ENCODE data around the gene MICALL2.

MICALL2 gene

DNA sequence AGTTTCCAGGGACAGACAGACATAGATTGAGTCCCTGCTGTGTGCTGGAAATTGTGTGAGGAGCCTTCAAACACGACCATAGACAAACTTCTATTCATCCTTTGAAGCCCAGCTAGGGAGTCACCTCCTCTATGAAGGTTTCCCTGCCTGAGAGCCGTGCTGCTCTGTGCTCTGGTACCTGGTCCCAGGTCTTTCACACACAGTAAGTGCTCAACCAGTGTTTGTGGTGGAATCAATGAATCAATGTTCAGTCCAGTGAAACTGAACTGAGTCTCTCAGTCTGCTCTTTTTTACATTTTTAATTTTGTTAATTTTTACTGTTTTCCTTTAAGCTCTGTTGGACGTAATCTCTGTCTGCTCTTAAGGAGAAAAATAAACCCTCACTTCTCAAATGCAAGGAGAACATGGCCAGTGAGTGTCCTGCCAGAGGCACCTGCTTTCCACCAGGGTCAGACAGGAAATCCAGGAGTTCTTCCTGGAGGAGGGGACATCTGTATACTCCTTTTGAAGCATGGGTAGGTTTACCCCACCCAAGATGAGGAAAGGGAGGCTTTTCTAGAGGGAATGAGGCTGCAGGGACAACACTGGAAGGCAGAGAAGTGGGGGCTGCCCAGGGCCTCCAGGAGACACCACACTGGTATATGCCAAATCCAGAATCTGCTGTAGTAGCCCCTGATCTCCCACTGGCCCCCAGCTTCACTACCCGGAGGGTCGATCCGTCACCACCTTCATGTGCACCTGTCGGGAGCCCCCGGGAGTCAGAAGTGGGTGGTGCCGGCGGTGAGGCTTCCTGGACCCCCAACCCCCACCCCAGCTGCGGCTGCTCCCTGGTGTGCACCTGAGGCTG lies 56.3 kb downstream of the MICALL2 start:
- Histone ChIP-seq H3K9me3 (ENCODE audit: control insufficient read depth, insufficient read depth, low read length) (no peaks in the 10 kb centered on the region), H3K36me3 (ENCODE audit: control insufficient read depth, low read length) (no peaks in the 10 kb centered on the region), H3F3A (ENCODE audit: control insufficient read depth, insufficient read depth) (no peaks in the 10 kb centered on the region), H3K4me1 (ENCODE audit: control insufficient read depth, low read length) (no peaks in the 10 kb centered on the region), H3K4me3 (ENCODE audit: low read length) (no peak overlapping the region), H3K27me3 (ENCODE audit: control insufficient read depth, low read length) (peaks cover 23% of the 10 kb centered on the region), H3K4me2 (ENCODE audit: low read length) (no peak overlapping the region), H3K27ac (ENCODE audit: low read depth, low read length) (no peak overlapping the region), H3K79me2 (ENCODE audit: control insufficient read depth, low read length) (no peaks in the 10 kb centered on the region), H3K9me2 (replicated peaks; ENCODE audit: control insufficient read depth, low read length) (no peaks in the 10 kb centered on the region), H4K20me1 (ENCODE audit: control insufficient read depth, insufficient read depth, low read depth, low read length) (no peaks in the 10 kb centered on the region)
- TF ChIP-seq, protein P1, sequence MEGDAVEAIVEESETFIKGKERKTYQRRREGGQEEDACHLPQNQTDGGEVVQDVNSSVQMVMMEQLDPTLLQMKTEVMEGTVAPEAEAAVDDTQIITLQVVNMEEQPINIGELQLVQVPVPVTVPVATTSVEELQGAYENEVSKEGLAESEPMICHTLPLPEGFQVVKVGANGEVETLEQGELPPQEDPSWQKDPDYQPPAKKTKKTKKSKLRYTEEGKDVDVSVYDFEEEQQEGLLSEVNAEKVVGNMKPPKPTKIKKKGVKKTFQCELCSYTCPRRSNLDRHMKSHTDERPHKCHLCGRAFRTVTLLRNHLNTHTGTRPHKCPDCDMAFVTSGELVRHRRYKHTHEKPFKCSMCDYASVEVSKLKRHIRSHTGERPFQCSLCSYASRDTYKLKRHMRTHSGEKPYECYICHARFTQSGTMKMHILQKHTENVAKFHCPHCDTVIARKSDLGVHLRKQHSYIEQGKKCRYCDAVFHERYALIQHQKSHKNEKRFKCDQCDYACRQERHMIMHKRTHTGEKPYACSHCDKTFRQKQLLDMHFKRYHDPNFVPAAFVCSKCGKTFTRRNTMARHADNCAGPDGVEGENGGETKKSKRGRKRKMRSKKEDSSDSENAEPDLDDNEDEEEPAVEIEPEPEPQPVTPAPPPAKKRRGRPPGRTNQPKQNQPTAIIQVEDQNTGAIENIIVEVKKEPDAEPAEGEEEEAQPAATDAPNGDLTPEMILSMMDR (IDR thresholded peaks at IDR 0.05; ENCODE audit: low read depth, low read length, poor library complexity, severe bottlenecking): no peak
- TF ChIP-seq EZH2phosphoT487 (IDR thresholded peaks at IDR 0.05; ENCODE audit: borderline replicate concordance, low read length): no peak

DNA sequence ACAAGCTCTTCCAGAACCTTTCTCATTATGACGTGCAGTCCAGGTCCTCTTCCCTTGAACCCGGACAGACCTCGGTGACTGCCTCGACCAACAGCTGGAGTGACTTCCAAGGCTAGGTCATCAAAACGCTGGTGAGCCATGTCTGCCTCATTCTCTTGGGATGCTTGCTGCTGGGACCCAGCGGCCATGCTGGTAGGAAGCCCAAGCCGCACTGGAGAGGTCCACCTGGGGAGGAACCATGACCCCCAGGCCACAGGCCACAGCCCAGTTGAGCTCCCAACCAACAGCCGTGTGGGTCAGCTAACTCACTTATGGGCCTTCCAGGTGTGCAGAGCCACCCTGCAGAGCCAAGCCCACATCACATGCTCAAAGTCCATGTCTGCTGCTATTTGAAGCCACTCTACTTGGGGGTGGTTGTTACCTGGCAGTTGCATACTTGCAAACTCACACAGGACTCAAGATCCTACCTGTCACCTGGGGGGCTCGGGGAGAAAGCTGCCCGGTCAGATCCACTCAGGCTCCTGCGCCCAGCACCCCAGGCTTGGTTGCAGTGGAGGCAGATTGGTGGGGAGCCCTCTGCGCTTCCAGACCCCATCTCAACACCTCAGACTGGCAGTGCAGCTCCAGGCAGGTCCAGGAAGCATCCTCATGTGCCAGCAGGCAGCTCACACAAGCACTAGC lies 57.0 kb downstream of the MICALL2 start:
- Histone ChIP-seq H3K4me2 (ENCODE audit: low read length) (no peak overlapping the region), H3F3A (ENCODE audit: control insufficient read depth, insufficient read depth) (no peaks in the 10 kb centered on the region), H3K27ac (ENCODE audit: low read depth, low read length) (no peak overlapping the region), H3K36me3 (ENCODE audit: control insufficient read depth, low read length) (no peaks in the 10 kb centered on the region), H3K9me2 (replicated peaks; ENCODE audit: control insufficient read depth, low read length) (no peaks in the 10 kb centered on the region), H4K20me1 (ENCODE audit: control insufficient read depth, insufficient read depth, low read depth, low read length) (no peaks in the 10 kb centered on the region), H3K27me3 (ENCODE audit: control insufficient read depth, low read length) (peaks cover 23% of the 10 kb centered on the region), H3K4me1 (ENCODE audit: control insufficient read depth, low read length) (no peaks in the 10 kb centered on the region), H3K9me3 (ENCODE audit: control insufficient read depth, insufficient read depth, low read length) (no peaks in the 10 kb centered on the region), H3K79me2 (ENCODE audit: control insufficient read depth, low read length) (no peaks in the 10 kb centered on the region), H3K4me3 (ENCODE audit: low read length) (no peak overlapping the region)
- TF ChIP-seq, protein P1 (IDR thresholded peaks at IDR 0.05; ENCODE audit: low read depth, low read length, poor library complexity, severe bottlenecking): no peak
- no peak for TF ChIP-seq EZH2phosphoT487 (IDR thresholded peaks at IDR 0.05; ENCODE audit: borderline replicate concordance, low read length)

DNA sequence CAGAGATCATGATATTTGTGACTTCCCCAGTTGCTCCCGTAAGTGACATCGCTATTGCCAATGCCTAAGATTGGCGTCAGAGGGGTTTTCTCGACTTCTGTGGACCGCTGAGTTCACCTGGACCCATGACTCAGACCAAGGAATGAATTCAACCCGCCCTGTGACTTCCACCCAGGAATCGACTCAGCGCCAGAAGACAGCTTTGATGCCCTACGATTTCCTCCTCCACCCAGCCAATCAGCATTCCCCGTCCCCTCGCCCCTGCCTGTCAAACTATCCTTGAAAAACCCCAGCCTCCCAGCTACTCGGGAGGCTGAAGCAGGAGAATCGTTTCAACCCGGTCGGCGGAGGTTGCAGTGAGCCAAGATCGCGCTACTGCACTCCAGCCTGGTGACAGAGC lies 58.3 kb downstream of the MICALL2 start:
- H3K36me3 ChIP-seq (ENCODE audit: control insufficient read depth, low read length): no peaks in the 10 kb centered on the region
- H3K27ac ChIP-seq (ENCODE audit: low read depth, low read length): no peak overlapping the region
- TF ChIP-seq, protein P1 (IDR thresholded peaks at IDR 0.05; ENCODE audit: low read depth, low read length, poor library complexity, severe bottlenecking): no peak
- TF ChIP-seq EZH2phosphoT487 (IDR thresholded peaks at IDR 0.05; ENCODE audit: borderline replicate concordance, low read length): no peak
- H3K27me3 ChIP-seq (ENCODE audit: control insufficient read depth, low read length): peaks cover 23% of the 10 kb centered on the region
- no peaks in the 10 kb centered on the region for H3F3A ChIP-seq (ENCODE audit: control insufficient read depth, insufficient read depth)
- no peaks in the 10 kb centered on the region for H3K79me2 ChIP-seq (ENCODE audit: control insufficient read depth, low read length)
- H3K9me2 ChIP-seq (replicated peaks; ENCODE audit: control insufficient read depth, low read length): no peaks in the 10 kb centered on the region
- H3K4me2 ChIP-seq (ENCODE audit: low read length): no peak overlapping the region
- no peaks in the 10 kb centered on the region for H3K9me3 ChIP-seq (ENCODE audit: control insufficient read depth, insufficient read depth, low read length)
- H3K4me3 ChIP-seq (ENCODE audit: low read length): no peak overlapping the region
- H3K4me1 ChIP-seq (ENCODE audit: control insufficient read depth, low read length): no peaks in the 10 kb centered on the region
- no peaks in the 10 kb centered on the region for H4K20me1 ChIP-seq (ENCODE audit: control insufficient read depth, insufficient read depth, low read depth, low read length)
